HS-27A (cell line): ENCODE results near the gene CTDP1.
"Not testable (repeated sequence)": the region's sequence is repeated elsewhere in the genome, so short reads cannot be mapped to it uniquely, and the experiment has no call there.

Experiments
- DNase-seq: peaks from one replicate; pipeline ENCODE4 v3.0.0-alpha.2; 2012; ENCODE audit warnings: low read depth, missing footprints

CTDP1 gene

DNA sequence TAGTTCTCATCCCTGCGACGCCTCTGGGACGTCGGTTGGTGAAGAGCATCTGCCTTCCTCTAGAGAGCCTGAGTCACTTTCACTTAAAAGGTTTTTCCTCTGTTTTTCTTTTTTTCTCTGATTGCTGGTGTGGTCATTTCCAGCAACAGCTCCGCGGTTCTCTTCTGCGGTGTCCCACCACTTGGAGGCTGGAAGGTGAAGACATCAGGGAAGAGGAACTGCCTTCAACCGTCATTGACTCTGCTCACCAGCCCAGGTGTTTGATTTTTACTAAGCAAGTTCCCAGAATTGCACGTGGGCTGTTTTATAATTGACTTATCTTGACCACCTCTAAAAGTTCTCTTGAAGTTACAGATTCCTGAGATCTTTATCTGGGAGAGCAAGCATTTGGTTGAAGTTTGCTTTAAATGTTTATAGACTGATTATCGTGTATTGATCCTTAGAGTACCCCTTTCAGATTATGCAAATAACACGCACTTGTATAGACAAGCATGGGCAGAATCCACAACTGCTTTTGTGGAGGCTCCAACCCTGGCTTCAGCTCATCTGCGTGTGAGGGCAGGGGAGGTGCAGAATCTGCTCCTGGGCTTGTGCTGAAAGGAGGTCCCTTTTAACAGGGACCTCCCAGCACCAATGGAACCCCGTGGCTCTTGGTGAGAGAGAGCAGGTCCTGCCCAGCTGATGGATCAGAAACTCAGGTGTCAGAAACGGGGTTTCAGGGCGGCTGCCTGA lies 3.5 kb downstream of the CTDP1 start:
- DNase-seq = no peak

DNA sequence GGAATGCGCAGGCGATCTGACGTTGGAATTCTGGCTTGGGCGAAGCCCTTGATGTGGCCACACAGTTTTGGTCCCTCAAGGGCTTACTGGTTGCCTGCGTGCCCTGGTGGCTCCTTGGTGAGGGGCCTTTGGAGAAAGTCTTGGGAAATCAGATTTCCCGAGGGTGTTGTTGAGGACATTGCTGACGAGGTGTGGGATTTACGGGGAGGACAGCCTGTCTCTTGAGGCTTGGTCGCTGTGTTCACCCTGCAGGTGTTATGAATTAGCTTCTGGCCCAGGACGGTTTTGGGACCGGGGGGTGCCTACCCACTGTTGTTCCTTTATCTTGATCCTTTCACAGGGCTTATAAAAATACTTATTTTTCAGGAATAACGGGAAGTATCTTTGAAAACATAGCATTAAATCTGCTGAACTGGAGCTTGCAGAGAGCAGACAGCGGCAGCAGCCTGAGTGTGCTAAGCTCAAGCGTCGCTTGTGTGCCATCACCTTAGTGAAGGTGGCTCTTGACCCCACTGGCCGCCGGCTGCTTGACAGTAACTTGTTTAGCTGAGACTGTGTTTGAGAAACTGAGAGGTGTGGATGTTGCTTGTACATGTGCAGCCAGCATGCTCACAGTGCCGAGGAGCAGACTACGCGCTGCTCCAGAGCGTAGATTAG lies 4.2 kb downstream of the CTDP1 start:
- DNase-seq = no peak

DNA sequence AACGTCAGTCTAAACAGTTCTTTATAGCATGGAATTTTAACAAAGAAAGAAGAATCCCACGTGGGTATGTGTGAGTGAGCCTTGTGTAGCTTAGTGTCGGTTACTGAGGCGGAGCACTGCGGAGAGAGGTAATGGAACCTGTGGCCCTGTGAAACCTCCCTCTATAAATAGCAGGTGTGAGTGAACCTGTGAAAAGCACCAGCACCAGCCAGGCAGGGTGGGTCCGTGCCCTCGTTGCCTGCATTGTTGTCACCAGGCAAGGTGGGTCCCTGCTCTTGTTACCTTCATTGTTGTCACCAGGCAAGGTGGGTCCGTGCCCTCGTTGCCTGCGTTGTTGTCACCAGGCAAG lies 4.7 kb downstream of the CTDP1 start:
- DNase-seq = no peak

DNA sequence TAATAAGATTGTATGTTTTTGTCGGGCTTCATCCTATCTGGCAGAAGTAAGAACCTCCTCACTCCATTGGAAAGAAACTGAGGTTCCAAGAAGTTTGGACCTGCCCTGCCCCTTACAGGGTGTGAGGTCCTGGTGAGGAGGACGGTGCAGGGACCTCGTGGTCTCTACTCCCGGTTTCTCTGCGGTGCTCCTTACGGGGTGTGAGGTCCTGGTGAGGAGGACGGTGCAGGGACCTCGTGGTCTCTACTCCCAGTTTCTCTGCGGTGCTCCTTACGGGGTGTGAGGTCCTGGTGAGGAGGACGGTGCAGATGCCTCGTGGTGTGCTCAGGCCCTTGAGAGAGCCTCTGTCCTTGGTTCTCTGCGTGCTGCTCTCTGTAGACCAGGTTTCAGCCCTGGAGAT lies 5.2 kb downstream of the CTDP1 start:
- no peak for DNase-seq

DNA sequence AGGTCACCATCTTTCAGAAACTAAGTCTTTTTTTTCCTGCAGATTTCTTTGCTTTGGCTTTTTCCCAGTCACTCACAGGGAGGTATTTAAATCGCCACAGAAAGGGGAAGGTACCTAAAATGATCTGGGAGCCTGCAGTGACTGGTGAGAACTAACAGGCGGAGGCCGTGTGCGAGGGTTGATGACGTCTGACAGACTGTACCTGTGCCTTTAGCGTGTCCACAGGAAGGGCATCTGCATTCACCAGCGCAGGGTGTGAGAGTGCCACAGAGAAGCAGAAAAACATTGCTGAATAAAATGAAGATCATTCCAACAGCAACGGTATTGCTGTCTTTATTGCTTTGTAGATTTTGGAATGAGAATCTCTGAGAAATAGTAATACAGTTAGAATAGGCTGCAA lies 5.7 kb downstream of the CTDP1 start:
- DNase-seq = no peak

DNA sequence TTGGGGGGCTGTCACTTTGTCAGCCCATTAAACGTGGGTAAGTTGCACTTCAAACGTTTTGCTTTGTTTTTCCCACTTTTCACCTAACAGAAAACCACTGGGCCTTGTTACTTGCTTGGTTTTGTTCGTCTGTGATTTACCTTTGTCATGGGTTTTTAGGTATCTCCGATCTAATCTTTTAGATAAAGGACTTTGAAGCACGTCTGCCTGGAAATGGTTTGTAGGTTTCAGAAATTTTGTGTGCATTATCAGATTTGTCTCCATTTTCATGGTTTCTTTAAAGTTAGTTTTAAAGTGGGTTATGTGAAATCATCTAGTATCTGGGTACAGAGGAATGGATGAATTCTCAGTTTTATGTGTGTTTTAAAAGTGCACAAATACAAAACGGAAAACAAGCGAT lies 6.4 kb downstream of the CTDP1 start:
- no peak for DNase-seq

DNA sequence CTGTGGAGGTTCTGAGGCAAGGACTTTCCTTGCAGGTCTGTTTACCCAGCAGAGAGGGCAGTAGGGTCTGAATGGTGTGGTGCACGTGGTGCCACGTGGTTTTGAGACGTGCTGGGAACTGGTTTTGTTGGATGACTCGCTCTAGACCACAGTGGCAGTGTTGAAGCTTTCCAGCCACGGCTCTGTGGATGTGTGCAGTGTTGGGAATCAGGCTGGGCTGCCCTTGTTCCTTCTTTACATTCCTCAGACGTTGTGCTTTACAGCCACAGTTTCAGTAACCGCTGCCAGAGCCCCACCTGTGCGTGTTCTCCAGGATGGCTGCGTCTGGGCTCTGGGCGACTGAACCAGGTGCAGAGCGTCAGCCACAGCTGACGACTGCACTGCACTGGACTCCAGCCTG lies 8.2 kb downstream of the CTDP1 start:
- no peak for DNase-seq

DNA sequence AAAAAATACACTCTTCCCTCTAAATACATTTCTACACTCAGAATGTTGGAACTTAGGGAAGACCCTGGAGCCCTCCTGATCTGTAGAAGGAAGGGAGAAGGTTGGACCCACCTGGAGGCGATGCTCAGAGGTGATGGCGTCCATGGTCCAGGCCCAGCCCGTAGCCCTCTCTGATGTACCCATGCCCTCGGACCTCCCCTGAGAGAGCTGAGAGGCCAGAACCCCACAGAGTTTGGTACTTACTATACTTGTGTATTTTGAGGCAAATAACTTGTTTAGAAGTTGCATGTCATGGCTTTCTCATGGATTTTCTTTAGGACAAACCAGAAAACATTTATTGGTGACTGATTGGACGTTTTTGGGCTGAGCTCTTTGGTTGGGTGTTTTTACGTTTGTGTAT lies 10.5 kb downstream of the CTDP1 start:
- no peak for DNase-seq

DNA sequence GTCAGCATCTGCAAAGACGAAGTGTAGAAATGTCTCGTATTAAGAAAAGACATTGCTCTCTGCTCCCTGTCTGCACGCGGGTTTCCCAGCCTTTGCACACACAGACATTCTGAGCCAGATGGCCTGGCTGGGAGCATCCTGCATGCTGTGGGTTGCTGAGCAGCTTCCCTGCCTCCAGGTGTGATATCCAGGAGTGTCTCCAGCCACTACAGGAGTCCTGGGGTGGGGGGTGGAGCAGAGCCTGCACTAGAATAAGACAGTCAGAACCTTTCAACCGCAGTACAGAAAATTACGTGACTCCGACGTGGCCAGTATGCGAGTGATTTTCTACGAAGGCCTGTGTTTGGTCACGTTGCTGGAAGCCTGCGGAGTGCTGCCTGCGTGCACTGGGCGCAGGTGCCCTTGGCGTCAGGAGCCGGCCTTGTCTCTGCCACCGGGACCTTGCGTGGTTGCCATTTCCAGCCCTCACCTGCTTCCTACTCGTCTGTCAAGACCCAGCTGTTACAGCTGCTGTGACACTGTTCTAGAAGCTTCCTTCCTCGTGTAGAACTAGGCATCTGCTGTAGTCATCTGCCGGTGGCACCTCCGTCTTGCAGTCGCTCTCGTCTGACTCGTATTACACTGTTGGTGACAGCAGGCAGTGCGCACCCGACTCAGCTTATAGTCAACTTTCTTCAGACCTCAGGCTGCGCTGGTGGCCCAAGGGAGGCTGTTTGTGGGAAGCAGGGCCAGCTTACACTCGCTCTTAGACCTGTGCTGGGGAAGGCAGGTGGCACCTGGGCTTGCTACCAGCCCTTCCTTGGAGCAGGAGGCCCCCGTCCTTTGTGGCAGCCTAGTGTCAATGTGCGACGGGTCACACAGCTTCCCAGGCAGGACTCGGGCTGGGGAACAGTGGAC lies 11.2 kb downstream of the CTDP1 start:
- no peak for DNase-seq

DNA sequence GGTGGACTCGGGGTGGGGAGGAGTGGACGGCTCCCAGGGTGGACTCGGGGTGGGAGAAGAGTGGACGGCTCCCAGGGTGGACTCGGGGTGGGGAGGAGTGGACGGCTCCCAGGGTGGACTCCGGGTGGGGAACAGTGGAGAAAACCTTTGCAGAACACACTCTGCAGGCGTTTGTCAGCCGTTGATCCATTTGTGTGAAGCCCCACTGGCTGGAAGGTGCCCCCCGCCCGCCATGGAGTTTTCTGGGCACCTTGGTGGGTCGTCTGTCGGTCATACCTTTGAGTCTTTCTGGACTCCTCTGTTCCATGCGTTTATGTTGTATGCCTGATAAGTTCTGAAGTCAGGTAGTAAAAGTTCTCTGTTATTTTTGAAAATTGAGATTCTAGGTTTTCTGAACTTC lies 12.5 kb downstream of the CTDP1 start:
- no peak for DNase-seq

DNA sequence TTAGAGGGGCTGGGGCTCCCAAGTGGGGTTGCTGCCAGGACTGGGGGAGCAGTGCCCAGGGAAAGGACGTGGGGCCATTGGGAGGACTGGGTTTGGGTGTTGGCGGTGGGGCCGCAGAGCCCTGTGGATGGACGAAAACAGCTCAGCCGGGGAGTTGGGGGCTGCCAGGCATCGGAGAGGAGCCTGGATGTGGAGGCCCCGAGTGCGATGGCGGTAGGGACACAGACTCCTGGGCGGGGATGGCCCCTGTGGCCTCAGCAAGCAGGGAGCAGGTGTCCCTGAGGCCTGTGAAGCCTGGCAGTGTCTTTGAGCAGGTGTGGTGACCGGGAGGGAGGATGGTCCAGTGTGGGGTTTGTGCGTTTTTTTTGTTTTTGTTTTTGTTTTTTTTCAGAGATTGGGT lies 13.3 kb downstream of the CTDP1 start:
- DNase-seq = no peak

DNA sequence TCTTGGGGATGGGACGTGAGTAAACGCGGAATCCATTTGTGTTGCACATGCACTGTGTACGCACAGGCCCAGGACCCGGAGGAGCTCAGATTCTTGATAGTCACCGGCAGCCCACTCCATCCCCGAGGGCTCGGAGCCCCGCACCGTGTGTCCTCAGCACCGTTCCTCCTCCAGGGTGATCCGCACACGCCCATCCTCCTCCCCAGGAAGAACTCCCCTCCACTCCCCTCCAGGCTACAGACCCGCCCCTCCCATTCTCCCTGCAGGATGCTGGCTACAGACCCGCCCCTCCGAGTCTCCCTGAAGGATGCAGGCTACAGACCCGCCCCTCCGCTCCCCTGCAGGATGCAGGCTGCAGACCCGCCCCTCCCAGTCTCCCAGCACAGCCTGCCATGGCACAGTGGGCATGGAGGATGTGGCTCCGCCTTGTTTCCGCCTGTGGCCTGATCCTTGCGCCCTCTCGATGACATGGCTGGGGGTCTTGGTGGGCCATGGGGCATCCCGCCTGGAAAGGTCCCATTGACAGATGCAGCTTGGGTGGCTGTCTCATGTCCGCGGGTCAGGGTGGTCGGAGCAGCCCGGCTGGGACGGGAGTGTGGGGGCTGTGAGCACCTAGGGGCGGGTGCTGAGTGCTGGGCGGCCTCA lies 14.1 kb downstream of the CTDP1 start:
- no peak for DNase-seq

DNA sequence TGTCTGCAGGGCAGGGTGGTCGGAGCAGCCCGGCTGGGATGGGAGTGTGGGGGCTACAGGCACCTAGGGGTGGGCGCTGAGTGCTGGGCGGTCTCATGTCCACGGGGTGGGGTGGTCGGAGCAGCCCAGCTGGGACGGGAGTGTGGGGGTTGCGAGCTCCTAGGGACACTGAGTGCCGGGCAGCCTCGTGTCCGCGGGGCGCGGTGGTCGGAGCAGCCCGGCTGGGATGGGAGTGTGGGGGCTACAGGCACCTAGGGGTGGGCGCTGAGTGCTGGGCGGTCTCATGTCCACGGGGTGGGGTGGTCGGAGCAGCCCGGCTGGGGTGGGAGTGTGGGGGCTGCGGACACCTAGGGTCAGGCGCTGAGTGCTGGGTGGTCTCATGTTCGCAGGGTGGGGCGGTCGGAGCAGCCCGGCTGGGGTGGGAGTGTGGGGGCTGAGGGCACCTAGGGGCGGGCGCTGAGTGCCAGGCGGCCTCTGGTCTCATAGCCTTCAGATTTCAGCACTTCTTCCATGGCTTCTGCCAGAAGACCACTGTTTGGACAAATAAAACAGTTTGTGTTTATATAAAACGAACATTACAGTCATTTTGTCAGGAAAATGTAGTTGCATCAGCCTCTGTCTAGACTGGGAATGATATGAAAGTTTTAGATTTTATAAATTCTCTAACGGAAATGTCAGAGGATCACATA lies 14.7 kb downstream of the CTDP1 start:
- not testable (repeated sequence) for DNase-seq

DNA sequence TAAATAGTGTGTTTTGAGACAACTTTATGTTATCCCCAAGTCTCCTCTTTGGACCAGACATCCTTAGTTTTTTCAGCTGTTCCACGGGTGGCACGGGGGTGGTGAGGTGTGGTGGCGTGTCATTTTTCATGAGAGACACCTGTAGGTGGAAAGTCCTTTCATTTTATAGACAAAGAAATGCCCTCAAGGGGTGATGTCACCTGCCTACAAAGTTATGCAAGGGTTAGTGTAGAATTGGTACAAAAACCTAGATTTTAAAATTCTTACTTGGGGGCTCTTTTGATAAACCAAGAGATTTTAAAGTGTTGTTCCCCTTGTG lies 15.3 kb downstream of the CTDP1 start:
- no peak for DNase-seq

DNA sequence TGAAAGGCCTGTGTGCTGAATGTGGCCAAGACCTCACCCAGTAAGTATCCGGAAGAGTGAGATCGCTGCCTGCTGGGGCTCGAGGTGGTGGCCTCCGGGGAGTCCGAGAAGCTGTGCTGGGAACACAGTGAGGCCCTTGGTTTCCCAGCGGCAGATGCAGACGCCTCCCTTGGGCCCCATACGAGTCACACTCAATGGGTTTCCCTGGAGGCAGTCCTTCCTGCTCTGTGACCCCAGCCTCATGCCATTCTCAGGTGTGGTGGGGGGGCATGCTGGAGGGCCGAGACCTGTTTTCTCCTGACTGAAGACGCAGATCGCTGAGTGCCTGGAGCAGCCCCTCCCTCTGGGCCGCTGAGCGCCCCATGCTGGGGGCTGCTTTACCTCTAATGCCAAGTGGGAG lies 15.7 kb downstream of the CTDP1 start:
- DNase-seq = no peak

DNA sequence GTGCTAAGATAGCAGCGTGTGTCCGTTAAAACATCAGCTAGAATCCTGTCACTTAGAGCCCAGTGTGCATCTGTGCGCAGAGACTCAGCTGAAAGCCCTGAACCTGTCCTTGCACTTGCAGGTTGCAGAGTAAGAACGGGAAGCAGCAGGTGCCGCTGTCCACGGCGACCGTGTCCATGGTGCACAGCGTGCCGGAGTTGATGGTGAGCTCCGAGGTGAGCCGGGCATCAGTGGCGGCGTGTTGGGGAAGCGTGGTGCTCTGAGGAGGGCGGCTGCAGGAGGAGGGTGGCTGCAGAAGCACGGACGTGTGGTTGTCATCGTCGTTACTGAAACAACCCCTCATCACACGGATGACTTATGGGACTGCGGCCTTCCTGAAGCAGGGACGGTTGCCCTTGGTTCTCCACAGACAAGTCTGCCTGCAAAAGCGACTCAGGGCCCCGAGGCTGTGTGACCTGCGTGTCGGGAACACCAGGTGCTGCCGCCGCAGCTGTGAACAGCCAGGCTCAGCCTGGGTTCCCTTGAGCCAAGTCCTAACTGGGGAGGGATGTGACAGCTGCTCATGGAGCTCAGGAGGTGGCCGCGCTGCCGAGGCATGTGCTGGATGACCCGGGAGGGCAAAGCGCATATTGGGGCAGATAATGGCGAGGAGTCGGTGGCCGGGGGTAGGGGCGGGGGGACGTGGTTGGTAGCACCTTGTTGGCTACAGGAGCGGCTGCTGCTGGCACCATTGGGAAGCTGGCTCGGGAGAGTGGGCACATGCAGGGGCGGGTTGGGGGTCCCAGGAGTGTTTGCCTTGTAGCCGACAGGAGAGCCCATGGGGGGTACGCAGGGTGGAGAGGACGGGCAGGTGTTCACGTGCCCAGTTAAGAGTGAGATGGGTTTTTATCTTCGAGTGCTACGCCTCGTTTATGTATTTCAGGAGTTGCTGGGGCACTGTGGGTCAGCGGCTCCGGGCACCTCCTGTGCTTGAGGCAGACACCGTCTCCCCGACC lies 16.6 kb downstream of the CTDP1 start:
- DNase-seq = no peak

DNA sequence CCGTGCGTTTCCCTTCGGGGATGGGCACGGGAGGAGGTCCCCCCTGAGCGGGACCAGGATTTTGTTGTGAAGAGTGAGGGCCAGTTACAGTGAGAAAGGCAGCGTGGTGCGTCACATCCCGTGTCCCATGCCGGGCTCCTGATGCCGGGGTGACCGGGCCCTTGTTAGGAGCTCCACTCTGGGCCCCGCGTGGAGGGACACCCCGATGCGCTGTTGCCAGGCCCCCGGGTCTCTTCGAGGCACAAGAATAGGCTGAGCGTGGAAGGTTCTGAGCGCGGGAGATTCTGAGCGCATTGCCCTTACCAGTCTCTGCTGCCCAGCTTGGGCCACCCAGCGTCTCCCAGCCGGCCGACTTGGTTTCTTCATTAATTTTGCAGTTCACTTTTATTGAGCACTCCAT lies 17.6 kb downstream of the CTDP1 start:
- DNase-seq = no peak

DNA sequence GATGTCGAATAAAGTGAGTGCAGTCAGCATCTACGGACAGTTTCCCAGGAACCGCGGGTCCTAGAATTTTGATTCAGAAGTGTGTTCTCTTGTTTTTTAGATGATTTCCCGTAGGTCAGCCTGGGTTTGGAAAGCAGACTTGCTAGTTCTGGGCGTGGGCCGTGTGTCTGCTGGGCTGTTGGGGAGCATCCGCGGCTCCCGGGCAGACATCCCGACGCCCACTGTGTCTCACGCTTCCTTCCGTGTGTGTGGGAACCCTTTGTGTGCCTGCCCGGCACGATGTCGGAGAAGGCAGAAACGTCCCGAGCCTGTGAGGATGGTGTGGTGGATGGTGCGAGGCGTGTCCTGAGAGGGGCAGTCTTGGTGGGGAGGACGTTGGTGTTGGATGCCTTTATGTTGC lies 18.4 kb downstream of the CTDP1 start:
- DNase-seq = no peak

DNA sequence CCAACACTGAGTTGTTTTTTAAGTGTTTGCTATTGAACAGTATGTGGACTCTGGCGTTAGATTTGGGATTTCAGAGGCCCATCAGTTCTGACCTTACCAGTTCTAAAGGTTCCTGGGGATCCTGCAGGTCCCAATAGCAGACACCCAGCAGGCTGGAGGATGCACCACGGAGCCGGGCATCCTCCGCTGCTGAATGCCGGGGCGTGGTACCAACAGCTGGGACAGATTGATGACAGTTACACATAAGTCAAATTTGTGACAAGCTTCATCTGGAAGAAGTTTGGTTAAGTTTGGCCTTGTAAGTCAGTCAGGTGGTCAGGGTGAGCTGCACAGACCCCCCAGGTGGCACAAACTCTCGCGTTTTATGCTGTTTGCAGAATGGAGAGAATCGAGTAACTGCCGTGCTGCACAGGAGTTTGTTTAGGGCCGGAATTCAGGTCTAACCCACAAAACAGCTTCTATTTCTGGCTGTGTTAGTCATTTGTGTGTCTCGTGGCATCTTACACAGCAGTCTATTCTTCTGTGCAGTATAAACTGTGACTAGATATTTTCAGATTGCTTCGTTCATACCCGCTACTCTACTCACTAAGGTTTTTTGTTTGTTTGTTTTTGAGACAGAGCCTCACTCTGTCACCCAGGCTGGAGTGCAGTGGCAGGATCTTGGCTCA lies 19.2 kb downstream of the CTDP1 start:
- DNase-seq = no peak

DNA sequence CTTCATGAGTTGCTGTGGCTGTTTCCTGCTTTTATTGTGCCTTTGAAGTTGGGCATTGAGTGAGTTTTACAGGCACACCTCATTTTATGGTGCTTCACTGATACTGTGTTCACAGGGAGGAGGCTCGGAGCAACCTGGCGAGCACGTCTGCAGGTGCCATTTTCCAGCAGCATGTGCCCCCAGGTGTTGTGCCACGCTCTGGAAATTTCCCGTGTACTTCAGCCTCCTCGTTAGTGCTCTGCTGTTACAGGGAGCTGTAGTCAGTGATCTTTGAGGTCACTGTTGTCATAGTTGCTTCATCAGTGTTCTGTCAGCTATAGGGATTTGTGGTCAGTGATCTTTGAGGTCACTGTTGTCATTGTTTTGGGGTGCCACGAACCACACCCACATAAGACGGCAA lies 20.1 kb downstream of the CTDP1 start:
- no peak for DNase-seq
